Vagina (tissue), 2 donors: ENCODE data around the gene XCR1.
"Not testable (repeated sequence)": the region's sequence is repeated elsewhere in the genome, so short reads cannot be mapped to it uniquely, and the experiment has no call there.

Experiments
- POLR2A ChIP-seq, 2 donors: fragments of 450-650 bp; IDR thresholded peaks; one replicate each; pipeline ENCODE4 v1.6.1; 2017; ENCODE audit warnings: antibody characterized with exemption in 2 of 2, mild to moderate bottlenecking in 2 of 2, moderate library complexity in 2 of 2
- TF ChIP-seq, protein P1 (sequence below), 3 experiments: fragments of 450-650 bp in 2 of 3; fragments of 200-600 bp in 1 of 3; sonication (generic) in 1 of 3; IDR thresholded peaks; one replicate each; pipeline ENCODE4 v1.5.1; 2017 to 2019; ENCODE audit warnings: antibody characterized with exemption in 3 of 3, mild to moderate bottlenecking in 2 of 3, moderate library complexity in 2 of 3

DNA sequence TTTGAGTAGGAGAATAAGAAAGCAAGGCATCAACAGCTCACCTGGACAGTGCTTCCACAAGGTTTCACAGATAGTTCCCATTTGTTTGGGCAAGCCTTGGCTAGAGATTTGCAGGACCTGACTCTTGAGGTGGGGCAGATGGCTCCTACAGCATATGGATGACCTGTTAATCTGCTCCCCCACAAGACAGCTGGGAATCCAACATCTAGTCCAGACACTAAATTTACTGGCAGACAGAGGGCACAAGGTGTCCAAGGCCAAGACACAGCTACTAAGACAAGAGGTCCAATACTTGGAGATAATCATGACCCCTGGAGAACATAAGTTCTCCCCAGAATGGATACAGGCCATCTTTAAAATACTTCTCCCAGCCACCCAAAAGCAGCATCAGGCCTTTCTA, 23.6 kb downstream of the XCR1 start:
- TF ChIP-seq, protein P1, sequence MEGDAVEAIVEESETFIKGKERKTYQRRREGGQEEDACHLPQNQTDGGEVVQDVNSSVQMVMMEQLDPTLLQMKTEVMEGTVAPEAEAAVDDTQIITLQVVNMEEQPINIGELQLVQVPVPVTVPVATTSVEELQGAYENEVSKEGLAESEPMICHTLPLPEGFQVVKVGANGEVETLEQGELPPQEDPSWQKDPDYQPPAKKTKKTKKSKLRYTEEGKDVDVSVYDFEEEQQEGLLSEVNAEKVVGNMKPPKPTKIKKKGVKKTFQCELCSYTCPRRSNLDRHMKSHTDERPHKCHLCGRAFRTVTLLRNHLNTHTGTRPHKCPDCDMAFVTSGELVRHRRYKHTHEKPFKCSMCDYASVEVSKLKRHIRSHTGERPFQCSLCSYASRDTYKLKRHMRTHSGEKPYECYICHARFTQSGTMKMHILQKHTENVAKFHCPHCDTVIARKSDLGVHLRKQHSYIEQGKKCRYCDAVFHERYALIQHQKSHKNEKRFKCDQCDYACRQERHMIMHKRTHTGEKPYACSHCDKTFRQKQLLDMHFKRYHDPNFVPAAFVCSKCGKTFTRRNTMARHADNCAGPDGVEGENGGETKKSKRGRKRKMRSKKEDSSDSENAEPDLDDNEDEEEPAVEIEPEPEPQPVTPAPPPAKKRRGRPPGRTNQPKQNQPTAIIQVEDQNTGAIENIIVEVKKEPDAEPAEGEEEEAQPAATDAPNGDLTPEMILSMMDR (IDR thresholded peaks at IDR 0.05), result not testable (repeated sequence)
- TF ChIP-seq POLR2A (IDR thresholded peaks at IDR 0.05), result not testable (repeated sequence)
